SK-N-MC (cell line): ENCODE measurements around the gene PPP1R13L.
"Not testable (repeated sequence)": the region's sequence is repeated elsewhere in the genome, so short reads cannot be mapped to it uniquely, and the experiment has no call there.

Experiments
- DNase-seq: peaks from one replicate; pipeline ENCODE4 v3.0.0-alpha.2; 2011; ENCODE audit warnings: low read depth, low spot score
- H3K27ac ChIP-seq: fragments of 200-600 bp; sonication (generic); 2 replicates; pipeline ENCODE4 v1.5.1; 2016; ENCODE audit warnings: mixed run types
- H3K36me3 ChIP-seq: fragments of 200-600 bp; sonication (generic); 2 replicates; pipeline ENCODE4 v1.6.1; 2017; ENCODE audit warnings: antibody characterized with exemption, low read length, mixed read lengths; ENCODE audit not compliant: insufficient read depth
- H3K4me3 ChIP-seq: fragments of 200-600 bp; sonication (generic); 2 replicates; pipeline ENCODE4 v1.5.1; 2016
- H3K9ac ChIP-seq: fragments of 200-600 bp; sonication (generic); 2 replicates; pipeline ENCODE4 v1.8.0; 2017; ENCODE audit warnings: mixed run types, mixed read lengths; ENCODE audit not compliant: insufficient read length
- H3K9me3 ChIP-seq: fragments of 200-600 bp; sonication (generic); 2 replicates; pipeline ENCODE4 v1.6.1; 2017; ENCODE audit warnings: low read depth, mild to moderate bottlenecking, antibody characterized with exemption, low read length, moderate library complexity, mixed read lengths
- EZH2 ChIP-seq: fragments of 200-600 bp; sonication (generic); IDR thresholded peaks from one replicate; pipeline ENCODE4 v1.6.1; 2017; ENCODE audit warnings: antibody characterized with exemption
- FOXP2 ChIP-seq: optimal IDR thresholded peaks from 2 replicates; pipeline ENCODE3; 2011; ENCODE audit warnings: mild to moderate bottlenecking, moderate library complexity; ENCODE audit not compliant: insufficient read depth; ENCODE audit errors: extremely low read length, control extremely low read depth
- POLR2AphosphoS5 ChIP-seq: IDR thresholded peaks from 2 replicates; pipeline ENCODE4 v1.6.1; 2012; ENCODE audit warnings: mild to moderate bottlenecking, low read depth, low read length, borderline replicate concordance

PPP1R13L gene

DNA sequence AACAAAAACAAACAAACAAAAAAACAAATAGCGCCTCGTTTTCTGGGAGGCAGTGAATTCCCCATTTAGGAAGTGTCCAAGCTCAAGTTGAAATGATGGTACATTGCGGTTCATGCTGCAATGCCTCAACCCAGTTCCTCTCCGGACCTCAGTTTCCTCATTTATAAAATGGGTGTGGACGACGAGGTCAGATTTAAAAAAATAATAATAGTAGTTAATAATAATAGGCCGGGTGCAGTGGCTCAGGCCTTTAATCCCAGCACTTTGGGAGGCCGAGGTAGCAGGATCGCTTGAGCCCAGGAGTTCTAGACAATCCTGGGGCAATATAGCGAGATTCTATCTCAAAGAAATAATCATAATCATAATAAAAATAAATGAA, 34.3 kb upstream of the PPP1R13L start:
- Histone ChIP-seq H3K27ac (no peak overlapping the region), H3K9ac (peak overlapping the region; percentile 78), H3K9me3 (no peaks in the 10 kb centered on the region), H3K36me3 (no peaks in the 10 kb centered on the region), H3K4me3 (peak overlapping the region; percentile 89)
- no peak for TF ChIP-seq EZH2
- DNase-seq: no peak

DNA sequence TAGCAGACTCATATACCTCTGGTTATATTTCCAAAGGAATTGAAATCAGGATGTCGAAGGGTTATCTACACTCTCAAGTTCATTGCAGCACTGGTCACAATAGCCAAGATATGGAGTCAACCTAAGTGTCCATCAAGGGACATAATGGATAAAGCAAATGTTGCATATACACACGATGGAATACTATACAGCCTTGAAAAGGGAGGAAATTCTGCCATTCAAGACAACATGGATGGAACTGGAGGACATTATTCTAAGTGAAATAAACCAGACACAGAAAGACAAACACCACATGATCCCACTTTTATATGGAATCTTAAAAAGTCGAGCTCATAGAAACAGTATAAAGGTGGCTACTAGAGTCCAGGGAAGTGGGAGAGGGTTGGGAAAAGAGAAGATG, 32.5 kb upstream of the PPP1R13L start:
- Histone ChIP-seq H3K27ac (no peak overlapping the region), H3K4me3 (no peak overlapping the region), H3K9me3 (no peaks in the 10 kb centered on the region), H3K9ac (no peak overlapping the region), H3K36me3 (no peaks in the 10 kb centered on the region)
- TF ChIP-seq FOXP2 (no peak), EZH2 (no peak), POLR2AphosphoS5 (no peak)
- no peak for DNase-seq

DNA sequence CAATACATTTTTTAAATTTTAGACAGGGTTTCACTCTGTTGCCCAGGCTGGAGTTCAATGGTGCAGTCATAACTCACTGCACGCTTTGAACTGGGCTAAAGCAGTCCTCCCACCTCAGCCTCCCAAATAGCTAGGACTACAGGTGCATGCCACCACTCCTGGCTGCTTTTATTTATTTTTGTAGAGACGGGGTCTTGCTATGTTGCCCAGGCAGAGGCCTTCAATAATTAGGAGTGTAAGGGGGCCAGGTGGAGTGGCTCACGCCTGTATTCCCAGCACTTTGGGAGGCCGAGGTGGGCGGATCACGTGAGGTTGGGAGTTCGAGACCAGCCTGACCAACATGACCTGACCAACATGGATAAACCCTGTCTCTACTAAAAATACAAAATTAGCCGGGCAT, 27.7 kb upstream of the PPP1R13L start:
- DNase-seq, H3K9ac ChIP-seq, H3K4me3 ChIP-seq, H3K27ac ChIP-seq, H3K9me3 ChIP-seq, H3K36me3 ChIP-seq: not testable (repeated sequence)

DNA sequence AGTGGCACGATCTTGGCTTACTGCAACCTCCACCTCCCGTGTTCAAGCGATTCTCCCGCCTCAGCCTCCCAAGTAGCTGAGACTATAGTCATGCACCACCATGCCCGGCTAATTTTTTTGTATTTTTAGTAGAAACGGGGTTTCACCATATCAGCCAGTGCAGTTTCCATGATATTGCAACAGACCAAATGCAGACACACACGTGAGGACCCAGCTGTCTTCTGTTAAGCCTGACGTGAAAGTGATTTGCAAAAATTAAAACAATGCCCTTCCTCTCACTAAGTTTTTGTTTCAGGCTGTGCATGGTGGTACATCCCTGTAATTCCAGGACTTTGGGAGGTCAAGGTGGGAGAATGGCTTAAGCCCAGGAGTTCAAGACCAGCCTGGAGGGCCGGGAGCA, 26.1 kb upstream of the PPP1R13L start:
- not testable (repeated sequence) for H3K27ac ChIP-seq, DNase-seq, H3K9me3 ChIP-seq, H3K4me3 ChIP-seq, H3K9ac ChIP-seq, H3K36me3 ChIP-seq

DNA sequence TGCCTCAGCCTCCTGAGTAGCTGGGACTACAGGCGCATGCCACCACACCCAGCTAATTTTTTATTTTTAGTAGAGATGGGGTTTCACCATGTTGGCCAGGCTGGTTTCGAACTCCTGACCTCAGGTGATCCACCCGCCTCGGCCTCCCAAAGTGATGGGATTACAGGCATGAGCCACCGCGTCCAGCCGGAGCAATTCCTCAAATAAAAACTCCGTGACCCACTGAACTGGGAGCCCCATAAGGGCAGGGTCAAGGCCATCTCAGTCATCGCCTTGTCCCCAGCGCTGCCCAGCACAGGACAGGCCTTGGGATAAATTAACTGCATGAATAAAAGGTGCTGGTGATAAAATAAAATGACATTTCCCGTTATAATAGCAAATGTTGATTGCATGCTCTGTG, 25.0 kb upstream of the PPP1R13L start:
- H3K9me3 ChIP-seq, H3K36me3 ChIP-seq, H3K4me3 ChIP-seq, H3K9ac ChIP-seq, DNase-seq, H3K27ac ChIP-seq: not testable (repeated sequence)

DNA sequence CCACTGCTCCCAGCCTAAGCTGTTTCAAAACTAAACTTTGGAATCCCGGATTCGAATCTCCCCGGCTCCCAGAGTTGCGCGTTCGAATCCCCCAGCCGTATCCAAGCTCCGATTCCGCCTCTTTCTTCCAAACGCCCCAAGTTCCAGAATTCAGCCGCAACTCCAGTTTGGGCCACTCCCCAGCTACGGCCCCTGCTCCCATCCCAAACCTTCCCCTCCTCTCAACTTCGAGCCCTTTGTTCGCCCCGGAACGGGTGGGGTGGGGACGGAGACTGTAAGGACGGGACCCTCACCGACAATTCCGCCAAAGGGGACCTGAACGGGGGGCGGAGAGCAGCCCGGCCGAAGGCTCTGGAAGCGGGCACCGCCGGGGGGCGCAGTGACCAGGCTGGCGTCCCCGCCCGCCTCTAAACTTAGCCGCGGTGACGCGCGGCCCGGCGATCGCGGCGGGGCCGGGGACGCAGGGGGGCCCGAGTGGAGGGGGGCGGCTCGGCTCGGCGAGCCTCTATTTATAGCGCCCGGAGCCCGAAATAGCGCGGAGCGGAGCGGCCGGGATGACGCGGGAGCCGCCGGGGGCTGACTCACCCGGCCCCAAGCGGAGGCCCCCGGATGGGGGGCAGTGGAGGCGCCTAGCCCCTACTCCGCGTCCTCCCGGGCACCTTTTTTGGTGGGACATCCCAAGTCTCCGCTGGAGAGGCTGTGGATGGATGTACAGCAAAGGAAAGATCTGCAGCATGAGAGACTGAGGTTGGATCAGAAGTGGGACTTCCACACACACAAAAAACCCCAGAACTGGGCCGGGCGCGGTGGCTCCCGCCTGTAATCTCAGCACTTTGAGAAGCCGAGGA, 23.7 kb upstream of the PPP1R13L start:
- no peaks in the 10 kb centered on the region for H3K9me3 ChIP-seq
- DNase-seq: no peak
- H3K9ac ChIP-seq: peak overlapping the region; percentile 59
- TF ChIP-seq FOXP2 (no peak), POLR2AphosphoS5 (no peak), EZH2 (no peak)
- no peaks in the 10 kb centered on the region for H3K36me3 ChIP-seq
- no peak overlapping the region for H3K27ac ChIP-seq
- H3K4me3 ChIP-seq: peak overlapping the region; percentile 77

DNA sequence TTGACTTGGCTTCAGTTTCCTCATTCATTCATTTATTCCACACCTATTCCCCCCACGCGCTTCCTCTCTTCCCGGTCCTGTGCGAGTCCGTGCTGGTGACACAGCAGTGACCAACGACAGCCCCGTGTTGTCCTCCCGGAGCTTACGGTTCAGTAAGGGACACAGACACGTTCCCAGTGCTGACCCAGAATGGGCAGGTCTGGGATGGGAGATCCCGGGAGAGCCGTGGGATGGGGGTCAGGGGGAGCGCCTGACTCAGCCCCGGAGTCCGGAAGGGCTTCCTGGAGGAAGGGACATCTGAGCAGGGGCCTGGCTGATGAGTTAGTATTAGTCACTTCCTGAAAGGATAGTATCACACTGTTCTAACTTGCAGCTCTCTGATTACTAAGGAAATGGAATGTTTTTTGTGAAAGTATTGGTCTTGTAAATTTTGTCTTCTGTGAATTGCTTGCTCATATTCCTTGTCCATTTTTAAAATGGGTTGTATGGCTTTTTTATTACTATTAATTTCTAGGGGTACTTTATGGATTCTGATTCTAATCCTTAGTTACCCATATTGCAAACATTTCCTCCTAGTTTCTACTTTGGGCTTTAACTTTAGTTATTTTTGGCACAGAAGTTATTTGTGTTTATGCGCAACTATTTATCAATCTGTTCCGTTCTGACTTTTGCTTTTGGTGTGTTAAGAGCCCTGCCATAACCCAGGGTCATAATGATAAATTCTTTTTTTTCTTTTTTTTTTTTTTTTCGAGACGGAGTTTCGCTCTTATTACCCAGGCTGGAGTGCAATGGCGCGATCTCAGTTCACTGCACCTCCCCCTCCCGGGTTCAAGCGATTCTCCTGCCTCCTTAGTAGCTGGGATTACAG, 19.6 kb upstream of the PPP1R13L start:
- TF ChIP-seq POLR2AphosphoS5: no peak
- no peak for TF ChIP-seq FOXP2
- TF ChIP-seq EZH2: no peak
- H3K9me3 ChIP-seq: no peaks in the 10 kb centered on the region
- H3K4me3 ChIP-seq: peak overlapping the region; percentile 96
- no peak for DNase-seq
- H3K27ac ChIP-seq: peak overlapping the region; percentile 82
- H3K9ac ChIP-seq: peak overlapping the region; percentile 96
- peaks cover 13% of the 10 kb centered on the region; the same call in 1 of the 2 replicates for H3K36me3 ChIP-seq

DNA sequence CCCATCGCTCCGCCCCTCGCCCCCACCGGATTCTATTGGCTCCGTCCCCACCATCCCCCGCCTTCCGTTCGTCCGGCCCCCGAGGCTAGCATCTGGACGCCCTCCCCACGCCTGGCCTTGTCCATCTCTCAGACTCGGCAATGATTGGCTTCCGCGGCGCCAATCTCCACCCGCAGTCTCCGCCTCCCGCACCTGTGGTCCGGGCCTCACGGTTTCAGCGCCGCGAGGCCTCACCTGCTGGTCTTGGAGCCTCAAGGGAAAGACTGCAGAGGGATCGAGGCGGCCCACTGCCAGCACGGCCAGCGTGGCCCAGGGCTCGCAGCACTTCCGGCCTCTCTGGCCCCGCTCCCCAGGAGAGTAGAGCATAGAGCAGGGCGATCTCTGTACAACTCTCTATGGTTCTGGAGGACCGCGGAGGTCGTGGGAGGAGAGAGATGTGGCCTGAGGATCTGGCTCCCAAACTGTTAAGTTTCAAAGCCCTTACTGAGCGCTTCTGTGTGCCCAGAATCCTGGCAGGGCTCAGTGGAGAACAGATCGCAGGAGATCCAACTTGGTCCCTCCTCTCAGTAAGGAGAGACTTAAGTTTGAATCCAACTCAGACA, 18.8 kb upstream of the PPP1R13L start, which contains the start of gene ERCC1:
Gene ERCC1 (minus strand): TSS at position 329 of the 602 bp plus-strand sequence. CDS start 543 bp downstream, outside the sequence.
- H3K9ac ChIP-seq: peak within 1 kb of the TSS; percentile 96
- DNase-seq: no peak
- H3K36me3 ChIP-seq: peaks cover 13% of the 10 kb centered on the region; the same call in 1 of the 2 replicates
- TF ChIP-seq FOXP2 (no peak), POLR2AphosphoS5 (peak; percentile 93)
- peak within 1 kb of the TSS; percentile 82 for H3K27ac ChIP-seq
- no peaks in the 10 kb centered on the region for H3K9me3 ChIP-seq
- peak within 1 kb of the TSS; percentile 96 for H3K4me3 ChIP-seq
